HG03565 (cell line): ENCODE measurements around the gene ARRDC5.
"Not testable (repeated sequence)": the region's sequence is repeated elsewhere in the genome, so short reads cannot be mapped to it uniquely, and the experiment has no call there.

Experiments used
- ATAC-seq: cut with Tn5 transposase; IDR thresholded peaks from one replicate; pipeline ENCODE4 v1.9.1; 2021; ENCODE audit warnings: mild to moderate bottlenecking, moderate library complexity; ENCODE audit not compliant: unreplicated experiment

ARRDC5 gene

GRCh38 chr19:4902796-4903195 lies at the start of gene ARRDC5:
TSS of gene ARRDC5 (minus strand) at chr19:4902896. CDS start at chr19:4902825, 71 bp downstream.
- no peak for ATAC-seq

GRCh38 chr19:4951656-4952055 lies 49.0 kb upstream of the ARRDC5 start:
- no peak for ATAC-seq

- ATAC-seq, result not testable (repeated sequence)
Observed at GRCh38 chr19:4950650-4951049, 48.0 kb upstream of the ARRDC5 start.

- not testable (repeated sequence) for ATAC-seq
Observed at GRCh38 chr19:4941638-4942169, 39.0 kb upstream of the ARRDC5 start.

GRCh38 chr19:4939466-4939865 lies 36.8 kb upstream of the ARRDC5 start:
- ATAC-seq, result no peak

- not testable (repeated sequence) for ATAC-seq
Observed at GRCh38 chr19:4938461-4938860, 35.8 kb upstream of the ARRDC5 start.

GRCh38 chr19:4937060-4937459 lies 34.4 kb upstream of the ARRDC5 start:
- no peak for ATAC-seq

- no peak for ATAC-seq
Observed at GRCh38 chr19:4935444-4935843, 32.7 kb upstream of the ARRDC5 start.

GRCh38 chr19:4933528-4933927 lies 30.8 kb upstream of the ARRDC5 start:
- no peak for ATAC-seq

- no peak for ATAC-seq
Observed at GRCh38 chr19:4932711-4933110, 30.0 kb upstream of the ARRDC5 start.

- ATAC-seq, result no peak
Observed at GRCh38 chr19:4930664-4931063, 28.0 kb upstream of the ARRDC5 start.

- no peak for ATAC-seq
Observed at GRCh38 chr19:4929186-4929585, 26.5 kb upstream of the ARRDC5 start.

- ATAC-seq, result no peak
Observed at GRCh38 chr19:4923276-4923747, 20.6 kb upstream of the ARRDC5 start.

- no peak for ATAC-seq
Observed at GRCh38 chr19:4922530-4923275, 20.0 kb upstream of the ARRDC5 start.

- no peak for ATAC-seq
Observed at GRCh38 chr19:4916292-4917082, 13.8 kb upstream of the ARRDC5 start.

GRCh38 chr19:4914736-4915501 lies 12.2 kb upstream of the ARRDC5 start:
- ATAC-seq, result no peak

GRCh38 chr19:4913996-4914735 lies 11.5 kb upstream of the ARRDC5 start:
- ATAC-seq, result no peak

- ATAC-seq, result no peak
Observed at GRCh38 chr19:4911786-4912672, 9.3 kb upstream of the ARRDC5 start.

GRCh38 chr19:4911314-4911713 lies 8.6 kb upstream of the ARRDC5 start:
- no peak for ATAC-seq
